Esophagus squamous epithelium (tissue), 5 donors: ENCODE results near the gene ESPL1. TPM values are rescaled to one million over a fixed set of nuclear protein-coding genes. Genes with fewer than 3 reads are reported as not detected.
A peak's percentile ranks its signal among the peaks of the same experiment; 100 is the strongest.

Experiments
- DNase-seq: peaks from one replicate; lab custom pipeline; 2025; lab: John Stamatoyannopoulos, UW
- H3K27ac ChIP-seq, 4 donors: fragments of 200-600 bp; sonication (generic); one replicate each; pipeline ENCODE4 v1.5.1; 2016 to 2019; ENCODE audit warnings: mild to moderate bottlenecking in 1 of 4
- H3K27me3 ChIP-seq, 4 donors: fragments of 200-600 bp; sonication (generic); 1 replicate in 3 of 4; 2 replicates in 1 of 4; pipeline versions ENCODE4 v1.5.1 to v1.6.0; 2017 to 2021; ENCODE audit warnings: antibody characterized with exemption in 1 of 4
- H3K36me3 ChIP-seq, 3 donors: fragments of 200-600 bp; sonication (generic); one replicate each; pipeline ENCODE4 v1.5.1; 2016 to 2019
- H3K4me1 ChIP-seq, 3 donors: fragments of 200-600 bp; sonication (generic); one replicate each; pipeline ENCODE4 v1.5.1; 2017 to 2019
- H3K4me3 ChIP-seq, 4 donors: fragments of 200-600 bp; sonication (generic); 1 replicate in 3 of 4; 2 replicates in 1 of 4; pipeline ENCODE4 v1.5.1; 2016 to 2019; ENCODE audit warnings: mild to moderate bottlenecking in 2 of 4, moderate library complexity in 1 of 4
- H3K9me3 ChIP-seq, 3 donors: fragments of 200-600 bp; sonication (generic); one replicate each; pipeline ENCODE4 v1.5.1; 2016 to 2019
- CTCF ChIP-seq, 6 experiments: fragments of 450-650 bp in 4 of 6; fragments of 200-600 bp in 2 of 6; sonication (generic) in 2 of 6; IDR thresholded peaks; one replicate each; pipeline ENCODE4 v1.5.1; 2016 to 2019; ENCODE audit warnings: antibody characterized with exemption in 6 of 6, mild to moderate bottlenecking in 4 of 6, moderate library complexity in 4 of 6
- POLR2A ChIP-seq, 4 donors: fragments of 450-650 bp; IDR thresholded peaks; one replicate each; pipeline ENCODE4 v1.6.1; 2017; ENCODE audit warnings: antibody characterized with exemption in 4 of 4, mild to moderate bottlenecking in 4 of 4, moderate library complexity in 3 of 4
- WGBS, 2 donors: methylation state at CpG; one replicate each; pipeline ENCODE4 v1.1.5; 2018; 5-methylcytosine and 5-hydroxymethylcytosine counted together
- intact Hi-C: fragments of 100-400 bp; cut with DNase I; formaldehyde crosslinking; loops from one replicate; pipeline ENCODE4 v1.15.0; 2022
- total RNA-seq, 4 donors: library from RNA; depleted of rRNA; stranded (reverse); fragments of >200 nt; gene quantifications; one replicate each; pipeline ENCODE4 v1.1.0, GENCODE V29; 2016
- donor health status: DM: yes; HTN: yes; CAD: no.

The ESPL1 gene
- total RNA-seq, 4 donors from 2014 or later = 32.2 to 85.6 (median 48.0) TPM

- Histone ChIP-seq H3K9me3 (no peaks in the 10 kb centered on the region), H3K27me3 (no peaks in the 10 kb centered on the region), H3K27ac (no peak overlapping the region), H3K4me3 (no peak overlapping the region), H3K36me3 (peaks cover 0 to 40% (median 8%) of the 10 kb centered on the region in 3 donors), H3K4me1 (peaks cover 20 to 45% (median 29%) of the 10 kb centered on the region in 3 donors)
- no peak for DNase-seq
- WGBS, 2 donors = 53 to 67% methylated on average over 3 of the region's 3 CpGs
- TF ChIP-seq CTCF (IDR thresholded peaks at IDR 0.05) (no peak), POLR2A (IDR thresholded peaks at IDR 0.05) (no peak)
- intact Hi-C loops = no loop called here
Measured at GRCh38 chr12:53255996-53256395, 12.1 kb upstream of the ESPL1 start.

DNA sequence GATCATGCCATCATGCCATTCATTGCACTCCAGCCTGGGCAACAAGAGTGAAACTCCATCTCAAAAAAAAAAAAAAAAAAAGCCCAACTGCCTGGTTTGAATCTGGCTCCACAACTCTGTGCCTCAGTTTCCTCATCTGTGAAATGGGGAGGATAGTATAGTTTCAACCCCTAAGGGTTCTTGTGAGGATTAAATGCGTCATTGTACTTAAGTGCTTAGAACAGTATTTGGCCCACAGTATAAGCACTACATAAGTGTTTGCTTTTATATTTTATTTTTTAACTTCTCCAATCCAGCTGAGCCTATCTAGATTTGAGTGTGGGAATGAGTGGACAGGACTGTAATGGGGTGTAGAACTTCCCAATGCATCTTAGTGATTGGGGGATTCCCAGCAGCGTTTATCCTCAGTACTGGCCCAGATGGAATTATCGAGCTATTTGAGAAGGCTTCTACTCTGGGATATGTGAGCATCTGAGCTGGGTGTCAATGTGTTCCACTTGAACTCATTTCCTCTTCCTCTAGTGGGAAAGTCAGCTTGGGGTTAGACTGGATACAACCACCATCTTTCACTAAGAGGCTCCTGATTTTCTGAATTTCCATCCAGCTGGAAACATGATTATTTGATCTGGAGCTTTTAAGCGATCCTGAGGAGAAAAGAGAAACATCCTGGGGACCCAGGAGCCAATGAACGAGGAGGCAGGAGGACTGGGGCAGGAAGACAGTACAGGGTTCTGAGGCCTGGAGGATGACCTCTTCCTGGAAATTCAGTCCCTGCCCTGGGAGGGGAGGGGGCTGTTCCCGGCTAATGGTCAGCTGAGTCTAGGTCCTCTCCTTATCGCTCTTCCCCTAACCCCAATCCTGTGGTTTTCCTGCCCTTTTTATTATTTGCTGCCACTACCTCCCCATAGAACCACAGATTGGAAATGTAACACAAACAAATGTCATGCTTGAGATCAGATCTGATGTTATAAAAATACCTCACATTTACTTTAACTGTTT is 9.3 kb upstream of the ESPL1 start:
- H3K4me1 ChIP-seq = peaks cover 2 to 22% (median 8%) of the 10 kb centered on the region in 3 donors
- H3K27me3 ChIP-seq = no peaks in the 10 kb centered on the region
- intact Hi-C loops = no loop called here
- no peak for DNase-seq
- 64 to 69% methylated on average over 6 to 7 of the region's 7 CpGs for WGBS, 2 donors
- H3K4me3 ChIP-seq = no peak overlapping the region
- H3K36me3 ChIP-seq = peaks cover 0 to 30% (median 4%) of the 10 kb centered on the region in 3 donors
- no peaks in the 10 kb centered on the region for H3K9me3 ChIP-seq
- TF ChIP-seq POLR2A (IDR thresholded peaks at IDR 0.05) (no peak), CTCF (IDR thresholded peaks at IDR 0.05) (no peak)
- peak overlapping the region in 1 of 4 donors; percentile 21 for H3K27ac ChIP-seq

DNA sequence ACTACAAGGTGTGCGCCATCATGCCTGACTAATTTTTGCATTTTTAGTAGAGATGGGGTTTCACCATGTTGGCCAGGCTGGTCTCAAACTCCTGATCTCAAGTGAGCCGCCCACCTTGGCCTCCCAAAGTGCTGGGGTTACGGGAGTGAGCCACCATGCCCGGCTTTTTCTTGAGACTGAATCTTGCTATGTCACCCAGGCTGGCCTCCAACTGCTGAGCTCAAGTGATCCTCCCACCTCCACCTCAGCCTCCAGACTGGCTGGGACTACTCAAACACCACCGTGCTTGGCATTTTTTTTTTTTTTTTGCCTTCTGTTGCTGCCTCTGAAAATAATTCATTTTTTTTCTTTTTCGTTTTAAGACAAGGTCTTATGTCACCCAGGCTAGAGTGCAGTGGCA is 8.2 kb upstream of the ESPL1 start:
- intact Hi-C loops = no loop called here
- no peak for DNase-seq
- Histone ChIP-seq H3K4me1 (peaks cover 0 to 11% (median 2%) of the 10 kb centered on the region in 3 donors), H3K27ac (no peak overlapping the region), H3K36me3 (peaks cover 0 to 20% (median 0%) of the 10 kb centered on the region in 3 donors), H3K27me3 (no peaks in the 10 kb centered on the region), H3K9me3 (no peaks in the 10 kb centered on the region), H3K4me3 (no peak overlapping the region)
- 83 to 89% methylated on average over 6 of the region's 6 CpGs for WGBS, 2 donors
- no peak for TF ChIP-seq CTCF (IDR thresholded peaks at IDR 0.05)
- TF ChIP-seq POLR2A (IDR thresholded peaks at IDR 0.05) = no peak

DNA sequence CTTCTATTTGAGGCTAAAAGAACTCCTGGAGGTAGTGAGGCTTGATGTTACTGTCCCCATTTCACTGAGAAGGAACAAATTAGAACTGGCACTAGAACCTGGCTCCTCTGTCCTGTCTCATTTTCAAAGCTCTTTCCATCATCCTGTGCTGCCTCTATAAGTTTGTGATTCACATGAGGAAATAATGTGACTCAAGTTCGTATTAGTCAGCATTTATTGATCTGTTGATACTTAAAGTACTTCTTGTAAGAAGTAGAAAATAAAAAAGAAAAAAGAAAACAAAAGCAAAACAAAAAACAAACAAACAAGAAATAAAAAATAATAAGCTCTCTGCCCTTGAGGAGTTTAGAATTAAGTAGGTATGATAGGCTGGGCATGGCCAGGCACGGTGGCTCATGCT is 2.3 kb upstream of the ESPL1 start:
- no peak for TF ChIP-seq POLR2A (IDR thresholded peaks at IDR 0.05)
- no peak for TF ChIP-seq CTCF (IDR thresholded peaks at IDR 0.05)
- whole genome bisulfite sequencing, 2 donors = 64 to 66% methylated on average over 2 of the region's 2 CpGs

More for the DNA sequence above, 2.3 kb upstream of the ESPL1 start:
- Histone ChIP-seq H3K27me3 (no peaks in the 10 kb centered on the region), H3K36me3 (no peaks in the 10 kb centered on the region), H3K9me3 (no peaks in the 10 kb centered on the region), H3K4me3 (no peak overlapping the region), H3K4me1 (peaks cover 10 to 36% (median 11%) of the 10 kb centered on the region in 3 donors), H3K27ac (peak overlapping the region in 1 of 4 donors; percentile 44)
- no peak for DNase-seq
- intact Hi-C loops = no loop called here
